BJ (cell line): ENCODE results near the gene NTSR1. TPM values are rescaled to one million over a fixed set of nuclear protein-coding genes. Genes with fewer than 3 reads are reported as not detected.

Experiments used
- CTCF ChIA-PET: fragments of 350-600 bp; formaldehyde crosslinking; extraction: SDS; loops from one replicate; lab custom pipeline; 2021; ENCODE audit warnings: antibody characterized with exemption, inconsistent platforms; lab: Yijun Ruan, JAX
- POLR2A ChIA-PET: fragments of 300-600 bp; sonication (Branson Sonifier 250); formaldehyde crosslinking; extraction: SDS; loops from one replicate; lab custom pipeline; 2021; ENCODE audit warnings: antibody characterized with exemption; lab: Charles Lee
- DNase-seq: peaks from one replicate; pipeline ENCODE4 v3.0.0-alpha.2; 2011; ENCODE audit warnings: low read depth
- H3K27me3 ChIP-seq: 2 replicates; pipeline ENCODE4 v1.6.0; 2011; ENCODE audit warnings: low read length; ENCODE audit not compliant: control insufficient read depth, insufficient read depth
- H3K36me3 ChIP-seq: 2 replicates; pipeline ENCODE4 v1.5.1; 2011; ENCODE audit warnings: low read length; ENCODE audit not compliant: control insufficient read depth, insufficient read depth
- H3K4me3 ChIP-seq: 2 replicates; pipeline ENCODE4 v1.5.1; 2011; ENCODE audit warnings: low read depth, mild to moderate bottlenecking, control low read depth, low read length
- polyA plus RNA-seq: library from polyadenylated mRNA; depleted of rRNA; stranded (reverse); fragments of >200 nt; gene quantifications from 2 replicates; pipeline ENCODE4 v1.2.3, GENCODE V29; 2011
- TF ChIP-seq, protein P1 (sequence below): IDR thresholded peaks from 2 replicates; pipeline ENCODE4 v1.5.1; 2011; ENCODE audit warnings: low read depth, mild to moderate bottlenecking, control low read depth, inconsistent platforms, low read length, moderate library complexity; ENCODE audit not compliant: insufficient read depth

Gene NTSR1
- polyA plus RNA-seq, 1 experiment, result 0.05 TPM

- ChIA-PET POLR2A (no interaction called here), CTCF (interaction anchor here (0.7 kb wide), 1 partner anchor 13 kb away, joined by 3 read pairs; no protein-coding TSS in a partner anchor)
- Histone ChIP-seq H3K36me3 (no peaks in the 10 kb centered on the region), H3K27me3 (peaks cover 8% of the 10 kb centered on the region), H3K4me3 (no peak overlapping the region)
- TF ChIP-seq, protein P1, sequence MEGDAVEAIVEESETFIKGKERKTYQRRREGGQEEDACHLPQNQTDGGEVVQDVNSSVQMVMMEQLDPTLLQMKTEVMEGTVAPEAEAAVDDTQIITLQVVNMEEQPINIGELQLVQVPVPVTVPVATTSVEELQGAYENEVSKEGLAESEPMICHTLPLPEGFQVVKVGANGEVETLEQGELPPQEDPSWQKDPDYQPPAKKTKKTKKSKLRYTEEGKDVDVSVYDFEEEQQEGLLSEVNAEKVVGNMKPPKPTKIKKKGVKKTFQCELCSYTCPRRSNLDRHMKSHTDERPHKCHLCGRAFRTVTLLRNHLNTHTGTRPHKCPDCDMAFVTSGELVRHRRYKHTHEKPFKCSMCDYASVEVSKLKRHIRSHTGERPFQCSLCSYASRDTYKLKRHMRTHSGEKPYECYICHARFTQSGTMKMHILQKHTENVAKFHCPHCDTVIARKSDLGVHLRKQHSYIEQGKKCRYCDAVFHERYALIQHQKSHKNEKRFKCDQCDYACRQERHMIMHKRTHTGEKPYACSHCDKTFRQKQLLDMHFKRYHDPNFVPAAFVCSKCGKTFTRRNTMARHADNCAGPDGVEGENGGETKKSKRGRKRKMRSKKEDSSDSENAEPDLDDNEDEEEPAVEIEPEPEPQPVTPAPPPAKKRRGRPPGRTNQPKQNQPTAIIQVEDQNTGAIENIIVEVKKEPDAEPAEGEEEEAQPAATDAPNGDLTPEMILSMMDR, result no peak
- DNase-seq, result no peak
Measured at GRCh38 chr20:62770111-62770910, 61.7 kb downstream of the NTSR1 start.

DNA sequence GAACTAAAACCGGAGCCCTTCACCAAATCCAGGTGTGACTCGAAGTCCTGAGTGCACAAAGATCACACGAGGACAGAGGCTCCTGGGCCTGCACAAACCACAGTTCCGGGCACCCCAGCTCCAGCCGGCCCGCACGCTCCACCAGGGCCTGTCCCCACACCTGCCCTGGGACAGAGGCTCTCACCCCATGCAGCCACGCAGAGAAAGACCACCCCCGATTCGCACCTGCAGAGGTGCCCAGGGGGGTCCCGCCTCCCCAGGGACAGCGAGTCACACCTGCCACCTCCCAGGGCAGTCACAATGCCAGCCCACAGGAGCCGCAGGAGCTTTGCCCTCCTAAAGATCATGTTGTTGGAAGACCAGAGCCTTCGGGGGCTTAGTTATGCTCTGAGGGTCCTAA lies 62.3 kb downstream of the NTSR1 start:
- H3K4me3 ChIP-seq, result no peak overlapping the region
- CTCF ChIA-PET, result interaction anchor here (0.7 kb wide), 1 partner anchor 12 kb away, joined by 3 read pairs; no protein-coding TSS in a partner anchor
- TF ChIP-seq, protein P1, result no peak

GRCh38 chr20:62771396-62772102 lies 62.9 kb downstream of the NTSR1 start:
- TF ChIP-seq, protein P1, result no peak
- ChIA-PET POLR2A (no interaction called here), CTCF (interaction anchor here (0.7 kb wide), 1 partner anchor 12 kb away, joined by 3 read pairs; no protein-coding TSS in a partner anchor)
- Histone ChIP-seq H3K4me3 (no peak overlapping the region), H3K36me3 (no peaks in the 10 kb centered on the region), H3K27me3 (peaks cover 4% of the 10 kb centered on the region)
- no peak for DNase-seq

More for the DNA sequence above, 62.3 kb downstream of the NTSR1 start:
- H3K36me3 ChIP-seq, result no peaks in the 10 kb centered on the region
- no peak for DNase-seq
- POLR2A ChIA-PET, result no interaction called here
- peaks cover 4% of the 10 kb centered on the region for H3K27me3 ChIP-seq

- POLR2A ChIA-PET, result no interaction called here
- H3K36me3 ChIP-seq, result no peaks in the 10 kb centered on the region
- TF ChIP-seq, protein P1, result no peak
- CTCF ChIA-PET, result interaction anchor here (1.0 kb wide), 1 partner anchor 10 kb away, joined by 3 read pairs; no protein-coding TSS in a partner anchor
- DNase-seq, result no peak
- no peak overlapping the region for H3K4me3 ChIP-seq
- H3K27me3 ChIP-seq, result peaks cover 4% of the 10 kb centered on the region
Measured at GRCh38 chr20:62772103-62772611, 63.5 kb downstream of the NTSR1 start.

GRCh38 chr20:62772619-62772989 lies 64.0 kb downstream of the NTSR1 start:
- H3K36me3 ChIP-seq, result no peaks in the 10 kb centered on the region
- peaks cover 4% of the 10 kb centered on the region for H3K27me3 ChIP-seq
- ChIA-PET CTCF (interaction anchor here (0.6 to 1.3 kb wide), 4 partner anchors 9 to 273 kb away, joined by 3 to 6 read pairs (median 4); no protein-coding TSS in a partner anchor), POLR2A (no interaction called here)
- TF ChIP-seq, protein P1, result no peak
- H3K4me3 ChIP-seq, result no peak overlapping the region
- no peak for DNase-seq
